Measurements from ENCODE around the gene LSM14B. TPM values are rescaled to one million over a fixed set of nuclear protein-coding genes. Genes with fewer than 3 reads are reported as not detected.

The LSM14B gene
- total RNA-seq, 1 experiment from 2014 or later: 82.4 TPM

GRCh38 chr20:62097881-62098407, 24.3 kb upstream of the LSM14B start:
- Histone ChIP-seq H3K23me2 (ENCODE audit: insufficient read length, low read depth, low read length, poor library complexity, severe bottlenecking) (no peaks in the 10 kb centered on the region), H3K79me1 (ENCODE audit: insufficient read depth, low read depth, low read length, poor library complexity, severe bottlenecking) (no peaks in the 10 kb centered on the region), H3K4ac (ENCODE audit: low read depth, low read length) (no peak overlapping the region), H2AFZ (ENCODE audit: low read length) (no peak overlapping the region), H3K27me3 (ENCODE audit: insufficient read depth, low read length) (no peaks in the 10 kb centered on the region), H4K8ac (replicated peaks; ENCODE audit: insufficient read length, low read depth, low read length) (no peak overlapping the region), H2BK5ac (ENCODE audit: insufficient read length, low read length) (no peak overlapping the region), H3T11ph (ENCODE audit: low read length) (no peak overlapping the region), H3K23ac (ENCODE audit: insufficient read length, low read depth, low read length) (no peak overlapping the region), H2BK120ac (ENCODE audit: low read depth, low read length, poor library complexity, severe bottlenecking) (no peak overlapping the region), H3K27ac (ENCODE audit: insufficient read length, low read depth, low read length) (no peak overlapping the region), H3K4me1 (ENCODE audit: insufficient read depth, low read length) (no peaks in the 10 kb centered on the region), H3K9ac (ENCODE audit: extremely low read depth, insufficient read length, low read length) (no peak overlapping the region), H2BK20ac (ENCODE audit: low read depth, low read length, poor library complexity, severe bottlenecking) (no peak overlapping the region), H3K9me3 (ENCODE audit: control insufficient read depth, low read depth, low read length) (no peaks in the 10 kb centered on the region), H3K18ac (ENCODE audit: insufficient read length, low read depth, low read length) (no peak overlapping the region), H4K5ac (ENCODE audit: insufficient read length, low read depth, low read length) (no peak overlapping the region), H2AK5ac (ENCODE audit: insufficient read length, low read length) (no peak overlapping the region), H4K20me1 (ENCODE audit: control insufficient read depth, insufficient read depth, insufficient read length) (no peaks in the 10 kb centered on the region), H2BK12ac (ENCODE audit: insufficient read length, low read depth, low read length) (no peak overlapping the region), H3K56ac (ENCODE audit: insufficient read length, low read depth, low read length) (no peak overlapping the region), H3K14ac (ENCODE audit: insufficient read depth, low read length) (no peak overlapping the region), H2BK15ac (ENCODE audit: low read depth, low read length) (no peak overlapping the region), H4K91ac (ENCODE audit: insufficient read length, low read depth, low read length) (no peak overlapping the region), H3K4me2 (ENCODE audit: insufficient read depth, insufficient read length, low read length) (no peak overlapping the region), H3K79me2 (ENCODE audit: insufficient read depth, low read length) (no peaks in the 10 kb centered on the region)
- no peak for TF ChIP-seq CTCF (conservative IDR thresholded peaks at IDR 0.05)
- H3K4me1 Mint-ChIP-seq: no peaks in the 10 kb centered on the region
- no peak for DNase-seq
- H3K36me3 Mint-ChIP-seq (ENCODE audit: insufficient read depth in 1 of 3, low read depth in 3 of 3): no peaks in the 10 kb centered on the region
- H3K4me3 Mint-ChIP-seq: no peak overlapping the region
- H3K9me3 Mint-ChIP-seq: no peaks in the 10 kb centered on the region
- WGBS (ENCODE audit: extremely low coverage, insufficient read length, low lambda C conversion rate): no CpG with 5 or more reads among the region's 16 CpGs
- no peak overlapping the region for H3K27ac Mint-ChIP-seq
- H3K27me3 Mint-ChIP-seq (ENCODE audit: low read depth): peaks cover 10% of the 10 kb centered on the region

Data from H9 (cell line).